ENCODE measurements around the gene LY6G6F. TPM values are rescaled to one million over a fixed set of nuclear protein-coding genes. Genes with fewer than 3 reads are reported as not detected.

LY6G6F gene
- polyA plus RNA-seq, 5 donors, result 0.88 to 1.5 (median 1.2) TPM; not detected in 1

DNA sequence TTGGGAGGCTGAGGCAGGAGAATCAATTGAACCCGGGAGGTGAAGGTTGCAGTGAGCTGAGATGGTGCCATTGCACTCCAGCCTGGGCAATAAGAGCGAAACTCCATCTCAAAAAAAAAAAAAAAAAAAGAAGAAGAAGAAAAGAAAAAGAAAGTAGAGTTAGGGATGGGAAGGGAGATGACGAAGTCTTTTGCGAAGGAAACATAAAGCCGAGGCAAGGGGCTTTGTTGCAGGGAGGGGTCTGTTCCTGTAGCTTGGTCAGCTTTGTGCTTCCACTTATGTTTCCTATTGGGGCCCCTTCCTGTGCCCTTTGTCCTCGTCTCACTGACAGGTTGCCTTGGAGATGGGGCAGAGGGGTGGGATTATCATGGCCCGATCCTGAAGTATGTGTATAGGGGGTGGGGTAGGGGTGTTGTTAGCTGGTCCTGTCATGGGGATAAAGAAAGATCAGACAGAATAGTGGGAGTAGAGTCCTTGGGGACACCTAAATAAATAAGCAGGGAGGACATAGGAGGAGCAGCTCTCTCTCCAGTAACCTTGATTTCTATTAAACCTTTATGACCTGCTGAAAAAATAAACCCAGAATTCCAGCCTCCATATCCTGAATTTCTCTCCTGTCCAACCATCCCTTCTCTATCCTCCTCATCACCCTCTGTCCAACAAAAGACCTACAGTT is 30.8 kb downstream of the LY6G6F start:
- peak in 1 of 2 donors; percentile 61 for DNase-seq

DNA sequence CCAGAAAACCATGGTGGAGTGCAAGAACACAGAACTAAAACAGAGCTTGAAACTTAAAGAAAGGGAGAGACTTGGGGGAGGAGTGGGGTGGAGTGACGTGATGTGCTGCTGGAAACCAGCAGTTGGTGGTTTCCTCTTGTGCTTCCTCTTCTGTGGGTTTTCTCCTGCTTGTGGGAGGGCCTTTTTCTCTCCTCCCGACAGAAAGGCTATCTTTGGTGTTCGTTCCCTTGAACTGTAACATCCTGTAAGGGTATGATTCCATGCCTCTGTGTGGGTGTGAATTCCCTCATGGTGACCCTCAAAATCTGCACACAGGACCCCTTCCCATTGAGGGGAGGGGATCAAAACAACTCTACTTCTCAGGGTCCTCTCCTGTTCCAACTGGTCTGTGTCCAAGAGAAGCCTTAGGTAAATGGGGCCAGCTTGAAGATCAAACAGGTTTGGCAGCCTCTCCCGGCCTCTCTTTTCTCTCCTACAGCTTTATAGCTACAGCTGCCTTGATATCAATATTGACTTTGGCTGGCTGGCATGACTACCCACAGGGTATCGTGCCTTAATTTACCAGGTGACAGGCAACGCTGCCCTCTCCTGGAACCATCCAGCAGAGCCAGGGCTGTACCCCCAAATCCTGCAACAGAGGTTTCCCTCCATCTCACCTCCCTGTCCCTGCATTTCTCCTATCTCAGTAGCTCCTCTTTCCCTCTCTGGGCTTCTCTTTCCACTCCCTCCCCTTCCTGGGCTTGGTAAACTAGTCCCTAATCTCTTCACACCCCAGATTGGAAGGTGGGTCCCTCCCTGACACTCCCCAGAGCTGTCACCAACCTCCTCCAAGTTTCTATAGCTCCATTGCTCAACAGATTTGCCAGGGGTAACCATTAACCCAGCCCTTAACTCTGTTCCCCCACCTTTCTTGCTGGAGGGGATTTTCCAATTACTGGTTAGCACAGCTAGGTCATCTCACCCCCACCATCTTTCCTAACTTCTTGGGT is 31.6 kb downstream of the LY6G6F start:
- peak; percentile 69 to 78 for DNase-seq

DNA sequence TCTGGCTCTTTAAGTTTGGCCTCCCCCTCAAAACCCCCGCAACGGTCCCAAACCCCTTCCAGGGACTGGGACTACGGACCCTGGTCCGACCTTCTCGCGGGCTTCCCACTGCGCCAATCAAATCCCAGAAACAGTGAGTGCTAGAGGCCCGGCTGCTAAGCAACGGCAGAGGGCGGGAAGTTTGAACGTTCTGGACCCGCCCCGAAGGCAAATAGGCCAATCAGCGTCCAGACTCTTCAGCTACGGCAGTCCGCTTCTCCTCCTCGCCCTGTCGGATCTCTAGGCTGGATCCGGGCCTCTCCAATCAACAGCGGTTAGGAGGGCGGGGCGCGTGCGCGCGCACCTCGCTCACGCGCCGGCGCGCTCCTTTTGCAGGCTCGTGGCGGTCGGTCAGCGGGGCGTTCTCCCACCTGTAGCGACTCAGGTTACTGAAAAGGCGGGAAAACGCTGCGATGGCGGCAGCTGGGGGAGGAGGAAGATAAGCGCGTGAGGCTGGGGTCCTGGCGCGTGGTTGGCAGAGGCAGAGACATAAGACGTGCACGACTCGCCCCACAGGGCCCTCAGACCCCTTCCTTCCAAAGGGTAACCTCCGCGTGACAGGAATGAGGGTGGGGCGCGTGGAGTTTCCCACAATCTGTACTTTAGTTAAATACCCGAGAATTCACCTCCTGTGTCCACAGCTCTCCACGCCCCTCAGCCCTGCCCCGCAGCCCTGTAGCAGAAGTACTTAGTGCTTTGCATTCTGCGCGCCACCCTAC is 33.2 kb downstream of the LY6G6F start, which contains the start of gene MSH5:
Gene MSH5, plus strand, starts transcription at position 367 of the 758 bp plus-strand sequence. CDS start 462 bp downstream, outside the sequence.
- peak; percentile 98 to 99 for DNase-seq

- DNase-seq, result no peak
Observed at GRCh38 chr6:31740397-31741223, 33.9 kb downstream of the LY6G6F start.

GRCh38 chr6:31741815-31742214 is 35.1 kb downstream of the LY6G6F start:
- no peak for DNase-seq

- DNase-seq, result no peak
Observed at GRCh38 chr6:31742894-31743293, 36.2 kb downstream of the LY6G6F start.

DNA sequence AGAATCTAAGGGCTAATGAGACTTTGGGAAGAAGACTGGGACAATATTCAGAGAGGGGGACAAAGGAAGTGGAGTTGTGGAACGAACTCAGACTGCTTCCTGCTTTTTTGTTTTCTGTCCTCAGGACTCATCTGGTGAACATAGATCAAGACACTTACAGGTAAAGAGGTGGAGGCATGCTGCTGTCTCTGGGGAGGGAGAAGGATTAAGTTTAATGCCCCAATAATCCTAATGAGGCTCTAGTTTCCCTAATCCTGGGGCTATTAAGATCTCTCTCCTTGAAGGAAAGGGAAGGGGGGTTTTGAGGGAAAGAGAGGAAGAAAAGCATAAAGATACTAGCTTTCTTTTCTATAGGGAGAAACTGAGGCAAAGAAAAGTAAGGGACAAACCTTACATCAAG is 37.8 kb downstream of the LY6G6F start:
- no peak for DNase-seq

GRCh38 chr6:31749301-31750036 is 42.8 kb downstream of the LY6G6F start:
- no peak for DNase-seq

- DNase-seq, result no peak
Observed at GRCh38 chr6:31750411-31751022, 43.9 kb downstream of the LY6G6F start.

DNA sequence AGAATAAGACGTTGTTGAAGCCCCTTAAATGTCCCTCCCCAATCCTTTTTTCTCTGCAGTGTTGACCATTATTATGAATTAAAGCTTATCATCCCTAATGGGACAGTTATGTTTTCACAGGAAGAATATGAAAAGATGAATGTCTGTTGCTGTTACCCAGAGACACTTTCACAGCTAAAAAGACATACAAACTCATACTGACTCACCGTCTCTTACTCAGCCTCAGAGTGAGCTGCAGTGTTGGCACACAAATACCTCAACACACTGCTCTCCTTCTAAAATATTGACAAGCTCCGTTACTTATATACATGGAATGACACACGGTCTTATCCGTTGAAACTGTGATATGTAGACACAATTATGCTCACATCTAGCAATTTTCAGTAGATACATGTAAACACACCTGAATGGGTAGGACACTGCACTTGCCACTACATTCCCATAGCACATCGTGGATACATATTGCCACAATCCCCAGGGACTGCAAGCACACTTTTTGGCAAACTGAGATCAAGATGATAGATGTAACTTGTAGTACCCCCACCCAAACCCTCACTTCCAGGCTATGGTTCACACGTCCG is 46.2 kb downstream of the LY6G6F start:
- no peak for DNase-seq

DNA sequence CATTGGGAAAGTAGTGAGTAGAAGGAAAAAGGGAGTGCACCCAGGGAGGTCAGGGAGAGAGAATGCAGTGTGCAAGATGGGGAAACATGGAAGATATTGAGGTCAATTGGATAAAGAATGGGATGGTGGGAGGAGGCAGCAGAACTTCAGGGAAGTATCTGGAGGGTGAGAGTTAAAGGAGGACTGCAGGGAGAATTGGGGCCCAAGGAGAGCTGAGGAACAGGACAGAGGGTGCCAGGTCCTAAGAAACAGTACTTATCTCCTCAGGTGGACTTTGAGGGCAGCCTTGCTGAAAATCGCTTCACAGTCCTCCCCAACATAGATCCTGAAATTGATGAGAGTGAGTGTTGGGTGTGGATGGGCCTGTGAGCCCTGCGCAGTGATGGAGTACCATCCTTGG is 51.6 kb downstream of the LY6G6F start:
- no peak for DNase-seq

Other genes starting within 250 kb of the LY6G6F start
- gene MICB, start 208.7 kb upstream of the LY6G6F start, polyA plus RNA-seq (ENCODE audit: insufficient read depth in 1 of 5, insufficient read length in 5 of 5, low replicate concordance in 1 of 5), result 1 to 10 TPM in 4 of 5 donors, under 1 TPM in 1; 0.75 to 3.3 (median 1.8) TPM
- gene MCCD1, start 177.9 kb upstream of the LY6G6F start, polyA plus RNA-seq (ENCODE audit: insufficient read depth in 1 of 5, insufficient read length in 5 of 5, low replicate concordance in 1 of 5), result under 1 TPM in 1 of 5 donors, not detected in 4; 0.16 TPM
- gene DDX39B, start 164.9 kb upstream of the LY6G6F start, polyA plus RNA-seq (ENCODE audit: insufficient read depth in 1 of 5, insufficient read length in 5 of 5, low replicate concordance in 1 of 5), result 100 to 1,000 TPM; 573 to 737 (median 621) TPM
- 1 to 10 TPM; 2.6 to 6.4 (median 4.1) TPM for gene ATP6V1G2, start 160.3 kb upstream of the LY6G6F start, polyA plus RNA-seq (ENCODE audit: insufficient read depth in 1 of 5, insufficient read length in 5 of 5, low replicate concordance in 1 of 5)
- 10 to 100 TPM; 16.7 to 26.2 (median 20.0) TPM for gene NFKBIL1, start 159.3 kb upstream of the LY6G6F start, polyA plus RNA-seq (ENCODE audit: insufficient read depth in 1 of 5, insufficient read length in 5 of 5, low replicate concordance in 1 of 5)
- gene LTA, start 134.6 kb upstream of the LY6G6F start, polyA plus RNA-seq (ENCODE audit: insufficient read depth in 1 of 5, insufficient read length in 5 of 5, low replicate concordance in 1 of 5), result under 1 TPM; 0.16 to 0.52 (median 0.35) TPM
- gene TNF, start 131.3 kb upstream of the LY6G6F start, polyA plus RNA-seq (ENCODE audit: insufficient read depth in 1 of 5, insufficient read length in 5 of 5, low replicate concordance in 1 of 5), result under 1 TPM in 4 of 5 donors, not detected in 1; 0.21 to 0.48 (median 0.23) TPM
- gene LTB, start 124.4 kb upstream of the LY6G6F start, polyA plus RNA-seq (ENCODE audit: insufficient read depth in 1 of 5, insufficient read length in 5 of 5, low replicate concordance in 1 of 5), result 1 to 10 TPM; 2.4 to 4.7 (median 2.5) TPM
- 1 to 10 TPM; 5.4 to 9.2 (median 6.6) TPM for gene LST1, start 120.6 kb upstream of the LY6G6F start, polyA plus RNA-seq (ENCODE audit: insufficient read depth in 1 of 5, insufficient read length in 5 of 5, low replicate concordance in 1 of 5)
- gene NCR3, start 113.9 kb upstream of the LY6G6F start, polyA plus RNA-seq (ENCODE audit: insufficient read depth in 1 of 5, insufficient read length in 5 of 5, low replicate concordance in 1 of 5), result under 1 TPM in 4 of 5 donors, not detected in 1; 0.21 to 0.73 (median 0.39) TPM
- 10 to 100 TPM; 18.6 to 25.9 (median 21.7) TPM for gene AIF1, start 91.6 kb upstream of the LY6G6F start, polyA plus RNA-seq (ENCODE audit: insufficient read depth in 1 of 5, insufficient read length in 5 of 5, low replicate concordance in 1 of 5)
- gene PRRC2A, start 86.2 kb upstream of the LY6G6F start, polyA plus RNA-seq (ENCODE audit: insufficient read depth in 1 of 5, insufficient read length in 5 of 5, low replicate concordance in 1 of 5), result 100 to 1,000 TPM; 128 to 193 (median 141) TPM
- 100 to 1,000 TPM; 171 to 262 (median 214) TPM for gene BAG6, start 54.2 kb upstream of the LY6G6F start, polyA plus RNA-seq (ENCODE audit: insufficient read depth in 1 of 5, insufficient read length in 5 of 5, low replicate concordance in 1 of 5)
- gene APOM, start 51.0 kb upstream of the LY6G6F start, polyA plus RNA-seq (ENCODE audit: insufficient read depth in 1 of 5, insufficient read length in 5 of 5, low replicate concordance in 1 of 5), result 10 to 100 TPM in 1 of 5 donors, 1 to 10 TPM in 4; 4.5 to 12.0 (median 6.3) TPM
- 10 to 100 TPM; 15.3 to 19.6 (median 16.6) TPM for gene C6orf47, start 46.1 kb upstream of the LY6G6F start, polyA plus RNA-seq (ENCODE audit: insufficient read depth in 1 of 5, insufficient read length in 5 of 5, low replicate concordance in 1 of 5)
- 10 to 100 TPM; 17.9 to 23.6 (median 21.5) TPM for gene GPANK1, start 41.9 kb upstream of the LY6G6F start, polyA plus RNA-seq (ENCODE audit: insufficient read depth in 1 of 5, insufficient read length in 5 of 5, low replicate concordance in 1 of 5)
- gene CSNK2B, start 40.8 kb upstream of the LY6G6F start, polyA plus RNA-seq (ENCODE audit: insufficient read depth in 1 of 5, insufficient read length in 5 of 5, low replicate concordance in 1 of 5), result 100 to 1,000 TPM; 172 to 193 (median 189) TPM
- gene LY6G5B, start 36.9 kb upstream of the LY6G6F start, polyA plus RNA-seq (ENCODE audit: insufficient read depth in 1 of 5, insufficient read length in 5 of 5, low replicate concordance in 1 of 5), result 10 to 100 TPM; 24.1 to 40.6 (median 31.2) TPM
- 1 to 10 TPM; 2.7 to 5.0 (median 4.4) TPM for gene LY6G5C, start 25.8 kb upstream of the LY6G6F start, polyA plus RNA-seq (ENCODE audit: insufficient read depth in 1 of 5, insufficient read length in 5 of 5, low replicate concordance in 1 of 5)
- gene ABHD16A, start 3.5 kb upstream of the LY6G6F start, polyA plus RNA-seq (ENCODE audit: insufficient read depth in 1 of 5, insufficient read length in 5 of 5, low replicate concordance in 1 of 5), result 10 to 100 TPM; 48.7 to 64.2 (median 59.9) TPM
- gene LY6G6D, start 8.5 kb downstream of the LY6G6F start, polyA plus RNA-seq (ENCODE audit: insufficient read depth in 1 of 5, insufficient read length in 5 of 5, low replicate concordance in 1 of 5), result under 1 TPM in 3 of 5 donors, not detected in 2; 0.48 to 0.88 (median 0.80) TPM
- gene LY6G6C, start 14.9 kb downstream of the LY6G6F start, polyA plus RNA-seq (ENCODE audit: insufficient read depth in 1 of 5, insufficient read length in 5 of 5, low replicate concordance in 1 of 5), result under 1 TPM; 0.39 to 0.93 (median 0.65) TPM
- gene MPIG6B, start 16.5 kb downstream of the LY6G6F start, polyA plus RNA-seq (ENCODE audit: insufficient read depth in 1 of 5, insufficient read length in 5 of 5, low replicate concordance in 1 of 5), result 1 to 10 TPM; 2.4 to 3.8 (median 3.0) TPM
- 100 to 1,000 TPM; 137 to 213 (median 159) TPM for gene DDAH2, start 22.4 kb downstream of the LY6G6F start, polyA plus RNA-seq (ENCODE audit: insufficient read depth in 1 of 5, insufficient read length in 5 of 5, low replicate concordance in 1 of 5)
- gene CLIC1, start 29.7 kb downstream of the LY6G6F start, polyA plus RNA-seq (ENCODE audit: insufficient read depth in 1 of 5, insufficient read length in 5 of 5, low replicate concordance in 1 of 5), result 100 to 1,000 TPM; 265 to 287 (median 272) TPM
- 10 to 100 TPM; 27.3 to 45.6 (median 29.6) TPM for gene MSH5, start 33.1 kb downstream of the LY6G6F start, polyA plus RNA-seq (ENCODE audit: insufficient read depth in 1 of 5, insufficient read length in 5 of 5, low replicate concordance in 1 of 5)
- 10 to 100 TPM in 1 of 5 donors, 1 to 10 TPM in 4; 6.6 to 12.2 (median 8.2) TPM for gene SAPCD1, start 55.8 kb downstream of the LY6G6F start, polyA plus RNA-seq (ENCODE audit: insufficient read depth in 1 of 5, insufficient read length in 5 of 5, low replicate concordance in 1 of 5)
- 1 to 10 TPM; 1.6 to 3.7 (median 2.0) TPM for gene VWA7, start 70.5 kb downstream of the LY6G6F start, polyA plus RNA-seq (ENCODE audit: insufficient read depth in 1 of 5, insufficient read length in 5 of 5, low replicate concordance in 1 of 5)
- 10 to 100 TPM; 32.5 to 52.1 (median 38.9) TPM for gene VARS1, start 88.9 kb downstream of the LY6G6F start, polyA plus RNA-seq (ENCODE audit: insufficient read depth in 1 of 5, insufficient read length in 5 of 5, low replicate concordance in 1 of 5)
- 10 to 100 TPM; 78.9 to 89.9 (median 81.8) TPM for gene LSM2, start 100.1 kb downstream of the LY6G6F start, polyA plus RNA-seq (ENCODE audit: insufficient read depth in 1 of 5, insufficient read length in 5 of 5, low replicate concordance in 1 of 5)
- 1 to 10 TPM; 2.9 to 4.6 (median 3.5) TPM for gene HSPA1L, start 108.4 kb downstream of the LY6G6F start, polyA plus RNA-seq (ENCODE audit: insufficient read depth in 1 of 5, insufficient read length in 5 of 5, low replicate concordance in 1 of 5)
- 100 to 1,000 TPM in 2 of 5 donors, 10 to 100 TPM in 3; 56.8 to 137 (median 68.3) TPM for gene HSPA1A, start 108.7 kb downstream of the LY6G6F start, polyA plus RNA-seq (ENCODE audit: insufficient read depth in 1 of 5, insufficient read length in 5 of 5, low replicate concordance in 1 of 5)
- 100 to 1,000 TPM in 2 of 5 donors, 10 to 100 TPM in 3; 63.8 to 137 (median 79.9) TPM for gene HSPA1B, start 120.9 kb downstream of the LY6G6F start, polyA plus RNA-seq (ENCODE audit: insufficient read depth in 1 of 5, insufficient read length in 5 of 5, low replicate concordance in 1 of 5)
- 10 to 100 TPM; 22.3 to 31.1 (median 29.1) TPM for gene NEU1, start 156.0 kb downstream of the LY6G6F start, polyA plus RNA-seq (ENCODE audit: insufficient read depth in 1 of 5, insufficient read length in 5 of 5, low replicate concordance in 1 of 5)
- gene SLC44A4, start 172.1 kb downstream of the LY6G6F start, polyA plus RNA-seq (ENCODE audit: insufficient read depth in 1 of 5, insufficient read length in 5 of 5, low replicate concordance in 1 of 5), result 10 to 100 TPM; 10.2 to 24.4 (median 19.1) TPM
- 10 to 100 TPM; 59.7 to 83.8 (median 74.1) TPM for gene EHMT2, start 190.8 kb downstream of the LY6G6F start, polyA plus RNA-seq (ENCODE audit: insufficient read depth in 1 of 5, insufficient read length in 5 of 5, low replicate concordance in 1 of 5)
- gene ZBTB12, start 195.2 kb downstream of the LY6G6F start, polyA plus RNA-seq (ENCODE audit: insufficient read depth in 1 of 5, insufficient read length in 5 of 5, low replicate concordance in 1 of 5), result 10 to 100 TPM; 17.0 to 24.5 (median 21.3) TPM
- gene C2, start 220.9 kb downstream of the LY6G6F start, polyA plus RNA-seq (ENCODE audit: insufficient read depth in 1 of 5, insufficient read length in 5 of 5, low replicate concordance in 1 of 5), result 1 to 10 TPM; 3.6 to 7.4 (median 6.0) TPM
- gene CFB, start 239.2 kb downstream of the LY6G6F start, polyA plus RNA-seq (ENCODE audit: insufficient read depth in 1 of 5, insufficient read length in 5 of 5, low replicate concordance in 1 of 5), result 1 to 10 TPM; 2.1 to 8.6 (median 4.3) TPM